ENCODE data around the gene LVRN.

LVRN gene

GRCh38 chr5:115977988-115978387 lies 15.7 kb downstream of the LVRN start:
- TF ChIP-seq ZNF274 (IDR thresholded peaks at IDR 0.05; ENCODE audit: low read depth, low read length): no peak
- no peak overlapping the region for H3K4me3 ChIP-seq (ENCODE audit: low read length)

DNA sequence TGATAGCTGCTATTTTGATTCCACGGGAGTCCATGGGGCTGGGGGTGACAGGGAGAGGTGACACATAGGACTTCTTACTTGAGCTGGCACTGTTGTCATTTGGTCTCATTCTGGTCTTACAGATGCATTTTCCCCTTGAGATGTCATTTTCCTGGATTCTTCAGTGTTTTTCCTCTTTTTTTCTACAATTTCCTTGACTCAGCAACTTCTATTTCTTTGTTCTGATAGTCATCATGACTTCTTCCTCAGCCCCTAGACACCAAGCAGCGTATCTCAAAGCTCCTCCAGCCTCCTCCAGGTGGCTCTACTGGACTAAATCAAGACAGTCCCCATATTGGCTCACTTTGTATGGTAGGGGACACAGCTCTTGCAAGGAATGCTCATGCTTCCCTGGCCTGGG lies 16.5 kb downstream of the LVRN start:
- TF ChIP-seq ZNF274 (IDR thresholded peaks at IDR 0.05; ENCODE audit: low read depth, low read length): no peak
- no peak overlapping the region for H3K4me3 ChIP-seq (ENCODE audit: low read length)

- H3K4me3 ChIP-seq (ENCODE audit: low read length): no peak overlapping the region
- TF ChIP-seq ZNF274 (IDR thresholded peaks at IDR 0.05; ENCODE audit: low read depth, low read length): no peak
Measured at GRCh38 chr5:115979201-115980041, 17.1 kb downstream of the LVRN start.

GRCh38 chr5:115983519-115983918 lies 21.2 kb downstream of the LVRN start:
- H3K4me3 ChIP-seq (ENCODE audit: low read length): no peak overlapping the region
- TF ChIP-seq ZNF274 (IDR thresholded peaks at IDR 0.05; ENCODE audit: low read depth, low read length): no peak

GRCh38 chr5:115985802-115986757 lies 23.8 kb downstream of the LVRN start:
- H3K4me3 ChIP-seq (ENCODE audit: low read length): no peak overlapping the region
- no peak for TF ChIP-seq ZNF274 (IDR thresholded peaks at IDR 0.05; ENCODE audit: low read depth, low read length)

GRCh38 chr5:115988002-115988401 lies 25.7 kb downstream of the LVRN start:
- no peak for TF ChIP-seq ZNF274 (IDR thresholded peaks at IDR 0.05; ENCODE audit: low read depth, low read length)
- H3K4me3 ChIP-seq (ENCODE audit: low read length): no peak overlapping the region

- TF ChIP-seq ZNF274 (IDR thresholded peaks at IDR 0.05; ENCODE audit: low read depth, low read length): no peak
- no peak overlapping the region for H3K4me3 ChIP-seq (ENCODE audit: low read length)
Measured at GRCh38 chr5:115992848-115993350, 30.6 kb downstream of the LVRN start.

GRCh38 chr5:115995351-115995750 lies 33.1 kb downstream of the LVRN start:
- TF ChIP-seq ZNF274 (IDR thresholded peaks at IDR 0.05; ENCODE audit: low read depth, low read length): no peak

DNA sequence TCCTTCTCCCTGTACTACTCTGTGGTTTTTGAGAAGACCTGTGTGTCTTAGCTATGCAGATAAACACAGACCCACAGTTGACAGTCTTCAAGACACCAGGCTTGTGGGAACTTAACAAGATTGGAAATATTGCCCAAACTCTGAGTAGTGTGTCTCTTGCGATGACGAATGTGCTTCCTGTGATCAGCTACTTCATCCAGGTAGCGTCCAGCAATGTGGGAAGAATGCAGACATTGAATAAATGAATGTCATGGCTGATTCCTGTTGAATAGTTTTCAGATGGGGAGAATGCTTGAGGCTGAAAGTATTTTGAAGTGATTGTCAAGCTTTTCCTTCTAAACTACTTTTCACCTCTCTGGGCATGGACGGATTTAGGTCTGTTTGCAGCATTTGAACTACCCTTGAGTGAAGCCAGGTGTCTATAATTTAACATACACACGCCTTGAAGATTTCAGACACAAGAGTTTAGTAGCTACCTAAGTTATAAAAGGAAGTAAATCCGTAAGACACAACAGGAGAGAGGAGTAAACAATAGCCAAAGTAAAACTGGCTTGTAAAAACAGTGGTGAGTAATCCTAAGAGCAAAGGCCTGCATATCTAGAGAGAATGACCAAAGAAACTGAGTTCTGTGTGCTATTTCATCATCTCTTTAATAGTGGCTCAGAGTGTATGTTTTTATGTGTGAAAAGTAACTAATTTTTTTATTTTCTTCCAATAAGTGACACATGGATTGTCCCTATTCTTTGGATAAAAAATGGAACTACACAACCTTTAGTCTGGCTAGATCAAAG lies 40.0 kb downstream of the LVRN start:
- no peak for TF ChIP-seq ZNF274 (IDR thresholded peaks at IDR 0.05; ENCODE audit: low read depth, low read length)
- H3K4me3 ChIP-seq (ENCODE audit: low read length): no peak overlapping the region

More at GRCh38 chr5:115995351-115995750, 33.1 kb downstream of the LVRN start:
- H3K4me3 ChIP-seq (ENCODE audit: low read length): no peak overlapping the region

- no peak for TF ChIP-seq ZNF274 (IDR thresholded peaks at IDR 0.05; ENCODE audit: low read depth, low read length)
- no peak overlapping the region for H3K4me3 ChIP-seq (ENCODE audit: low read length)
Measured at GRCh38 chr5:116004248-116004647, 42.0 kb downstream of the LVRN start.

GRCh38 chr5:116009806-116010205 lies 47.5 kb downstream of the LVRN start:
- TF ChIP-seq ZNF274 (IDR thresholded peaks at IDR 0.05; ENCODE audit: low read depth, low read length): no peak
- H3K4me3 ChIP-seq (ENCODE audit: low read length): no peak overlapping the region

- H3K4me3 ChIP-seq (ENCODE audit: low read length): no peak overlapping the region
- TF ChIP-seq ZNF274 (IDR thresholded peaks at IDR 0.05; ENCODE audit: low read depth, low read length): no peak
Measured at GRCh38 chr5:116011046-116011445, 48.8 kb downstream of the LVRN start.

DNA sequence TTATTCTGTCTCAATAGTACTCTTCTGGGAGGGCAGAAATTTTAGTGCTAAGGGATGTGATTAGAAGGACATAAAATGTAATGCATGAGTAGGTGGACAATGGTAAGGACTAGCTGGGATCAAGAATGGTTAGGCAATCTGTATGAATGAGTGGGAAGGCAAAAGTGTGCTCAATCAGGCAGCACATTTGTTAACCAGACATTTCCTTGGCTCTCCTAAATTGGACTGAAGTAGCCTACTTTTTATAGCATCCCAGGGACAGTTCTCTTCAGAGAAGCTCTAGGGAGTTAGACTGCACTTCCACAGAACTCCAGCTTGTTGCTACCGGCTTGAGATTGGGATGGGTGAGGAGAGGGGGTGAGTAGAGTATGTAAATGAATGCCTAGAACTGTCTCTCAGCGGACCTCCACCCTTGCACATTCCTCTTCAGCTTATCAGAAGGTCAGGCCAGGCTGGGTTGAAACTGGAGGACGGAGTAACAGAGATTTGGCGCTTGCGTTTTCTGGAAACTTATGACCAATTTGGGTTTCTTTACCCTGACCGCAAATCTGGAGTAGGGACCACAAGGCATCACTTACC lies 51.0 kb downstream of the LVRN start:
- no peak for TF ChIP-seq ZNF274 (IDR thresholded peaks at IDR 0.05; ENCODE audit: low read depth, low read length)
- H3K4me3 ChIP-seq (ENCODE audit: low read length): no peak overlapping the region
